ENCODE results near the gene REXO2.

REXO2 gene

DNA sequence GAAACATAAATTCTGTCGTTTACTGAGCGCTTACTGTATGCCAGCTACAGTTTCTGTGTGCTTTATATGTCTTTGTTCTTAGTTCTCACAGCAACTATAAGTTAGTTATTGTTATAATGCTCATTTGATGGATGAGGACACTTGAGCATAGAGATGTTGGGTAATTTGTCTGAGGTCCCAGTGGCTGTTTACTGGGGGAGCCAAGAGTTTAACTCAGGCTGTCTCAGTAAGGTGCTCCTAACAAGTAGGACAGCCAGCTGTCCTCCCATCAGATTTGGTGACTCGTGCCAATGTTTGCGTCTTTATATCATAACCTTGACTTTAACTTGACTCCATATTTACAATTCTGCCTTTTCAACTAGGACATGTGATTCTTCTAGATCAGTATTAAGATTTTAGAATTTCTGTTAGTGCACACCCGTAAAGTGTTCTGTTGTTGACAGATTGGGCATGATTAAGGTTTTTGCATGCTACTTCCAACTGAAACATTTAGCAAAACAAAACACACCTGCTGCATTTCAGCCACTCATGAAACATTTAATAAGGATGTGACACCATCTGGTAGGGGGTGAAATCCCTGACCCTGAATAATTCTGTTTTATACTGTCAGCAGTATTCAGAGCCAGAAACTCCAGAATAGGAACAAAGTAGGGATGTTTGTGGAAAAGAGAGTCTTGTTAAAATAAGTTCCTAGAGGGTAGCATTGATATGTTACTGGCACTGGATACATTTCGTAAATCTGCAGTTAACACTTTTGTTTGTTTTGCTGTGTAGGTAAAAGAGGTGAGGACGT, 1.9 kb downstream of the REXO2 start:
- peak; percentile 24 to 79 for DNase-seq

DNA sequence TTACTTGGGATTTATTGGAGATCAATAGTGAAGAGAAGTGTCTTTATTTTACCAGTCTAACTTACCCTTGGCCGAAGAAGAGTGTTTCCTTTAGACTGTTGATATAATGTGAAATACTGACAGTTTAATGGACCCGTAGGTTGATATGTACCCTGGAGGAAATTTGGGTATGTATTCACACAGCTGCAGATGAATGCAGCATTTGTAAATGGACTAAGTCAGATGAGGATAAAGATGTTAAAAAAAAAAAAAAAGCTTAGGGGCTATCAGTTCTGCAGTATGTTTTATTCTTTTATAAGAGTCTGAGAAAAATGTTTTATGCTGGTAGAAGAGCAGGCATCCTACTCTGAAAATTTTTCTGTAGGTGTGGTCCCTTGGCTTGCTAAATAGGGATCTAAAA, 2.7 kb downstream of the REXO2 start:
- no peak for DNase-seq

DNA sequence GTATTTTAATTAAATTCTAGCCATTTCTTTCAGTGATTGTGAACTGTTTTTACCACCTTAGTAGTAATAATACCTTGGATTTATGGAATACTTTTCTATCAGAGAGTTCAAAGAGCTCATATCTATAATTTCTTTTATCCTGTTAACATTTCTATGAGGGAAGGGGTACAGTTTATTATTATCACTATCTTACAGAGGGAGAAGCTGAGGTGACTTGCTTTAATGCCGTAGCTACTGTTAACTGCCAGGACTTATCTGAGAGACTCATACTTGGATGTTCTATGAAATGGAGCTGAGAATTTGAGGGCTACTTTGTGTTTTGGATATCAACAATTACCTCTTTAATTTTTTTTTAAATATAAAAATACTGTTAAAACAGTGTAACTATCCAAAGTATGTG, 3.3 kb downstream of the REXO2 start:
- no peak for DNase-seq

DNA sequence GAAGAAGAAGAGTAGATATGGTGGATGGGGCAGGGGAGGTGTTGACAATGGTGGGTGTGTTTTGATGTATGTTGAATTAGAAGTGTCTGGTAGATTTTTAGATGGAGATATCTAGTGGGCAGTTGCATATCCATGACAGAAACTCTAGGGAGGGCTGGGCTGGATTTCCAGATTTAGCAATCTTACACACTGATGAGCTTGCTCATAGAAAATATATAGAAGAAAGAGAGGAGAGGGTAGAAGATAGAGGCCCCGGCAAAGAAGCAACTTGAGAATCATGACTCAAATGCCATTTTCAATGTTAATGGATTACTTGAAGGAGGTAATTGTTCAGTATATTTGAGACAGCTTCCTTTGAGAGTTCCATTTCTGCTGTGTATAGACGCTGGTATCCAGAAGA, 8.2 kb downstream of the REXO2 start:
- DNase-seq = no peak

DNA sequence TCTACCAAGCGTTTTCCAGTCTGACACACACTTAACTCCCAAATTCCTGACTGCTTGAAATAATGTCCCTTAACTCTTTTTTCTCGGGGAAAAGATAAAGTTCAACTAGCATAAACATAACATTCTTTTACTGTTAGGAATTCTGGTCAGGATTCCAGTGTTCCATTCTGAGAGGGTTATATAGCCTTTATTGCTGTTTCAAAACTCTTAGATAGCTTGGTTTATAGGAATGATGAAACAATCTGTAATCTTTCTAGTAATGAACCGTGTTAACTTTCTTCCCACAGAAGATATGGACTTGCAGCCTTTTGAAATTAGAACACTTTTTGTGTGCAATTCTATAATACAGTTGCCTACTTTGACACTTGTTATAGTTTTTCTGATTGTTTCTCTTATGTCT, 8.6 kb downstream of the REXO2 start:
- no peak for DNase-seq

DNA sequence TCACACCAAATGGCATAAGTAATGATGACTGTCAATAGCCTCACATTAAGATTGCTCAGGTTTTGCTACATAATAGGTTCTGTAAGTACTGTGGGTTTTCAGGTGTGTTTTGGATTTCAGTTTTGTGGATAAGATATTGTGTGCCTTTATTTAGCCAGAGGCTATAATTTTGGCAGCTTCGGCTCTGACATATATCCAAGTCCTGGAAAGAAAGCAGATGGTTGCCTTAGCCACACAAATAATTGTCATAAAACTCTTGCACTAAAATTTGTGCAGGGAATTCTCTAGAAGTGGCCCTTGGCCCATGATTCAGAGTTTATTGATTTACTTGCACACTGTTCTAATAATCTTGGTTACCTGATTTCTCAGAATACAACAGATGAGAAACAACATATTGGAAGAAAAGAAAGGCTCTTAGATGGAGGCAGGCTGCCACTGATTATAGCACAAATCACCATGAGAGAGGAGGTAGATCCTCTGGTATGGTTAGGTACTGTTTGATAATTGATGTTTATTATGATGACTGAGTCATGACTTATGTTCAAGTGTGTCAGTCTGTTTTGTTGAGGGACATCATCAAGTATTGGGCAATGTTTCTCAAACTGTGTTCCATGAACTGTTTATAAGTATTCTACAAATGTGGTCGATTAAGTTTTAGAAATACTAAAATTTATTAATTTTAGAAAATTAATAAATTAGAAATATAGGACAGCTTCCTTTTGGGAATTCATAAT, 9.6 kb downstream of the REXO2 start:
- DNase-seq = no peak

DNA sequence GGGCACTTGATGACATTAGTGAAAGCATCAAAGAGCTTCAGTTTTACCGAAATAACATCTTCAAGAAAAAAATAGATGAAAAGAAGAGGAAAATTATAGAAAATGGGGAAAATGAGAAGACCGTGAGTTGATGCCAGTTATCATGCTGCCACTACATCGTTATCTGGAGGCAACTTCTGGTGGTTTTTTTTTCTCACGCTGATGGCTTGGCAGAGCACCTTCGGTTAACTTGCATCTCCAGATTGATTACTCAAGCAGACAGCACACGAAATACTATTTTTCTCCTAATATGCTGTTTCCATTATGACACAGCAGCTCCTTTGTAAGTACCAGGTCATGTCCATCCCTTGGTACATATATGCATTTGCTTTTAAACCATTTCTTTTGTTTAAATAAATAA, 10.6 kb downstream of the REXO2 start:
- no peak for DNase-seq

DNA sequence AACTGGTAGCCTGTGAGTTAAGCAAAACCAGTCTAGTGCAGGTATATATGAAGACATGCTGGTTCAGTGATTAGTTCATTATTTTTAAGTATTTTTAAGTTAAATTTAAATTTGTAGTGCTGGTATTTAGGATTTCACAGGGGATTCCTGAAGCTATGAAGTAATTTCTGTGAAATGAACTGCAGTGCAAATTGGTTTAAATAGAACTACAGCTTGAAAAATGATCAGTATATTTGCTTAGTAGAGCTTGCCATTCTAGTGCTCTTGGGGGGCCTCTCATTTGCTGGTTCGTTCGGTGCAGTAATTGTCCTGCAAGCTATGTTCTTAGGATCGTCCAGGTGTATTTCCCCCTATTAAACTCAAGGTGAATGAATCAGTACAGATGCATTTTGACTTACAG, 13.1 kb downstream of the REXO2 start:
- DNase-seq = no peak

DNA sequence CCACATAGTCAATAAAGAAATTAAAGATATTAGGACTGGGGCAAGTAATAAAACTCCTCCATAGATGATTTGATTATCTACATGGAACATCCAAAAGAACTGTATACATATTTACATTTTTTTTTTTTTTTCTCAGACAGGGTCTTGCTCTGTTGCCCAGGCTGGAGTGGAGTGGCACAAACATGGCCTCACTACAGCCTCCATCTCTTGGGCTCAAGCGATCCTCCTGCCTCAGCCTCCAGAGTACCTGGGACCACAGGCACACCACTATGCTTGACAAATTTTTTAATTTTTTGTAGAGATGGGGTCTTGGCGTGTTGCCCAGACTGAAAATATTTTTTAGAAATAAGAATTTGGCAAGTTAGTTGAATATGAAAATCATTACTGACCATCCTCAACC, 24.7 kb downstream of the REXO2 start:
- no peak for DNase-seq

DNA sequence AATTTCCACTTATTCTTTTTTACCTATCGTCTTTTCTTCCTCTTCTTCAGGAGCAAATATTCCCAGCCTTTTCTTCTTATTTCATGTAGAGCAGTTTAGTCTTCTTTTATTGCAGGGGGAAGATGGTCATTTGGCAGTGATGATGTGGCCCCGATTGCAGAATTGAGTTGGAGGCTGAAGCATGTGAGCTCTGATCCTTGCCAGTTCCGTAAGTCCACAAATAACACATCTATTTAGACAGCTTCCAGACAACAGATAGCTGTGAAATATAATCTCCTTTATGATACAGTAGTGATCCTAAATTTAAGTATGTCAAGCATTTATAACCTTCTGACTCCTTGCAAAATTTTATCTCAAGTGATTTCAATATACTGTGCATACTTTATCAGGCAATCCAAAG, 27.5 kb downstream of the REXO2 start:
- no peak for DNase-seq

DNA sequence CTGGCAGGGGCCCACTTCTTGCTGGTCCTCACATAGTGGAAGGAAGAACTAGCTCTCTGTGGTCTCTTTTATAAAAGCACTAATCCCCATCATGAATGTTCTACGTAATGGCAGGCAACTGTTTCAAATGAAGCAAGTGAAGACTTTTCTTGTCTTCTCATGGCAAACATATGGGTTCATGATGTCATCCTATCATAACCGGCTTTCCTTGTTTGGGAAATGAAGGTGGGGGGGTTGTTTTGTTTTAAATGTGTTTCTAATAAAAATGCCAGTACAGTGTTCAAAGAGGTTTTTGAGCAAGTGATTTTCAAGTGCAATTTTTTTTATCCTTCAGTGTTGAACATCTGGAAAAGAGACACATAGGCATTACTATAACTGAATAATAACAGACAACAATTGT, 33.4 kb downstream of the REXO2 start:
- DNase-seq = no peak

DNA sequence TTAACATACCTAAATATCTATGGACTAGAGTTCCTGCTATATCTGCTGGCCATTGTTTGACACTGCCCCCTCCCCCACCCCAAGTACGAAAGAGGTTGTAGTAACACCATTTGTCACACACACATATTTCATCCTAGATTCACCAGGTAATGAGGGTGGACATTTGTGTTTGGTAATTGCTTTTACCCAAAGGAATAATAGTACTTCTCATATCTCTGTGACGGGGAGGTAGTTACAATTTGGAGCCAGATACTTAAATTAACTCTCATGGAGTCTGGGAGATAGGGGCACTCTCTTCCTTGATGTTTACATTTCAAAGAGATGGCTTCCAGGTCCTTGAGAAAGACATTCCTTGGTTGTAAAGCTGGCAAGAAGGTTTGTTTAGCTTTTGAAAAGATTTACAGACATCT, 38.7 kb downstream of the REXO2 start:
- no peak for DNase-seq

DNA sequence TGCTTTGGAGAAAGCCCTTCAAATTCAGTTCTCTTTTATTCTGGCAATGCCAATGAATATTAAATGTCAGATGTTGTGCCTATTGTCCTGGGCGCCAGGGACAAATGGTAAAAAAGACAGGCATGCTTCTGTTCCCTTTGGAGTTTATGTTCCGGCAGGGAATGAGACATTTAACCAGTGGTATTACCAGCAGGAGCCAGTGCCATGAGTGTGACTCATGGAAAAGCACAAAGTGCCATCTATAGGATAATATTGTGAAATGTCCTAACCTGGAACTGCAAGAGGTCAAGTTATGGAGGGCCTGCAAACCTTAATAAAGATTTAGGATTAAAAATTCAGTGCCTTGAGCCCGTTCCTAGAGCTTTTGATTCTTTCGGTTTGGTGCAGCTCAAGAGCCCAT, 39.5 kb downstream of the REXO2 start:
- DNase-seq = no peak

DNA sequence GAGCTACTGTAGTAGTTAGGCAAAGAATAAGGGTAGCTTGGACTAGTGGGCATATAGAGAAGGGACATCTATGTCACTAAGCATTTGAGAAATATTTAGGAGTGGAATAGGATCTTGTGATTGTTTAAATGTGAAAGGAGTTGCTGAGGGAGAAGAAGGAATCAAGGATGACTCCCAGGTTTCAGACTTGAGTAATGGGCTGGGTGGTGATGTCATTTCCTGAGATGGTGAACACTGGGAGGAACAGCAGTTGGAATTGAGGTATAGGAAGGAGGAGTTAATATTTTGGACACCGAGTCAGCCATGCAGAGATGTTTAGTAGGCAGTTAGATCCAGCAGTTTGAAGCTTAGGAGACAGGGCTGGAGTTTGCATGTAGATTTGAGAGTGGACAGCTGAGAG, 40.1 kb downstream of the REXO2 start:
- DNase-seq = no peak

DNA sequence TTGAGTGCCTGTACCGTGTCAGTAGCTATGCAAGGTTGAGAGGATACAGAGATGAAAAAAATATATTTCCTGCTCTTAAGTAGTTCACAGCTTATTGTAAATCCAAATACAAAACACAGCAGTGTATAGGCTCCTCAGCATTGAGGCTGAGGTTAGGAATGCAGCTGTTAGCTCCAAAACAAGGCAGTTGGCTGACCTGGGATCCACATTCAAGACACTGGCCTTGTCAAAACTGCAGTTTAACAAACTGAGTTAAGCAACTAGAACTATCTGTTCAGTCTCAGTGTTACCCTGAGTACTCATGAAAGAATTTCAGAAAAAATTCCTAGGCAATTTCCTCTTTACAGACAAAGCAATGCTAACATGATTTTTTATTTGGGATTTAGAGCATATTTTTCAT, 42.8 kb downstream of the REXO2 start:
- DNase-seq = no peak

DNA sequence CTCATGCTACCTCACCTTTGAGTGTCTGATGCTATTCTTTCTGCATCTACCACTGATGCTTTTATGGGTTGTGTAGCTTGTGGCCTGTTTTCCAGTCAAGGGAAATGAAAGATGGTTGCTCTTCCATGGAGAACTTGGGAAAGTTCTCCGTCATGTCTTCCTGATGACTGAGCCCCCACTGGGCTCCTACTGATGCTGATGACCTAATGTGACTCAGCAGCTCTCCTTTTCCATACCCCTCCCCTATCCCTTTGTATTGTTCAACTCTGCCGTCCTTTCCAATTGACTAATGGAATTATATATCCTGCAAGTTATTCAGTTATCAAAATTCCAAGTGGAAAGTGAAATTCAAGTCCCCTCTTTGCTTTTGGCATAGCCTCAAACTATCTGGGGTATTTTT, 44.7 kb downstream of the REXO2 start:
- no peak for DNase-seq

DNA sequence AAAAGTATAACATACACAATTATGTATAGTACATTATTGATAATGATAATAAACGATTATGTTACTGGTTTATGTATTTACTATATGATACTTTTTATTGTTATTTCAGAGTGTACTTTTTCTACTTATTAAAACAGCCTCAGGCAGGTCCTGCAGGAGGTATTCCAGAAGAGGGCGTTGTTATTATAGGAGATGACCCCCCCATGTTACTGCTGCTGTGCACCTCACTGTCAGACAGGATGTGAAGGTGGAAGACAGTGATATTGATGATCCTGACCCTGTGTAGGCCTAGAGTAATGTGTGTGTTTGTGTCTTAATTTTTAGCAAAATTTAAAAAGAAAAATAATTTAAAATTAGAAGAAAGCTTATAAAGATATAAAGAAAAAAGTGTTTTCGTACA, 57.6 kb downstream of the REXO2 start:
- no peak for DNase-seq

DNA sequence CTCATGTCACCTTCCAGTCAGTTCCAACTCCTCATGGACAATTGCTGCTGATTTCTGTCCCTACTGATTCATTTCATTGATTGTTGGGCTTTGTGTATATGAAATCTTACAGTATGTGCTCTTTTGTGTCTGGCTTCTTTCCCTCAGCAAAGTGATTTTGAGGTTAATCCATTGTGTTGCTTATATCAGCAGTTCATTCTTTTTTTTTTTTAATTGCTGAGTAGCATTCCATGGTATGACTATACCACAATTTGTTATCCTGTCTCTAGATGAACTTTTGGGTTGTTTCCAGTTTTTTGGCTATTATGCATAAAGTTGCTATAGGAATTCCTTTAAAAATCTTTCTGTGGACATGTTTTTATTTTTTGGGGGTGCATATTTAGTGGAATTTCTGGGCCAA, 60.5 kb downstream of the REXO2 start:
- DNase-seq = no peak
